Sigmoid colon (tissue), 7 donors: ENCODE data around the gene PPM1E. TPM values are rescaled to one million over a fixed set of nuclear protein-coding genes. Genes with fewer than 3 reads are reported as not detected.

Source experiments
- DNase-seq: peaks from one replicate; pipeline ENCODE4 v3.0.0-alpha.2; 2019
- H3K27ac ChIP-seq, 4 donors: fragments of 200-600 bp; sonication (generic); one replicate each; pipeline ENCODE4 v1.5.1; 2016 to 2019; ENCODE audit warnings: mild to moderate bottlenecking in 1 of 4
- H3K27me3 ChIP-seq, 3 donors: fragments of 200-600 bp; sonication (generic); one replicate each; pipeline ENCODE4 v1.5.1; 2019; ENCODE audit warnings: mild to moderate bottlenecking in 1 of 3
- H3K36me3 ChIP-seq, 4 donors: fragments of 200-600 bp; sonication (generic); one replicate each; pipeline ENCODE4 v1.5.1; 2016 to 2019
- H3K4me1 ChIP-seq, 4 donors: fragments of 200-600 bp; sonication (generic); one replicate each; pipeline ENCODE4 v1.5.1; 2017 to 2019
- H3K4me3 ChIP-seq, 4 donors: fragments of 200-600 bp; sonication (generic); one replicate each; pipeline ENCODE4 v1.5.1; 2017 to 2019; ENCODE audit warnings: mild to moderate bottlenecking in 2 of 4, moderate library complexity in 1 of 4
- H3K9me3 ChIP-seq, 4 donors: fragments of 200-600 bp in 3 of 4; sonication (generic) in 3 of 4; one replicate each; pipeline versions ENCODE4 v1.5.1 to v1.6.1; 2013 to 2019
- EP300 ChIP-seq, 4 donors: sonication (generic); formaldehyde crosslinking; IDR thresholded peaks; one replicate each; pipeline ENCODE4 v1.6.1; 2017; ENCODE audit warnings: antibody characterized with exemption in 4 of 4
- POLR2A ChIP-seq, 2 donors: fragments of 450-650 bp; IDR thresholded peaks; one replicate each; pipeline ENCODE4 v1.6.1; 2016; ENCODE audit warnings: antibody characterized with exemption in 2 of 2, mild to moderate bottlenecking in 2 of 2, moderate library complexity in 2 of 2
- POLR2AphosphoS5 ChIP-seq, 4 donors: sonication (generic); formaldehyde crosslinking; IDR thresholded peaks; one replicate each; pipeline ENCODE4 v1.6.1; 2017; ENCODE audit warnings: antibody characterized with exemption in 4 of 4
- WGBS, 2 donors: extraction: QIAGEN DNeasy Blood & Tissue Kit; methylation state at CpG; one replicate each; pipeline ENCODE4 v1.1.7; 2013; 5-methylcytosine and 5-hydroxymethylcytosine counted together
- intact Hi-C: fragments of 100-400 bp; cut with DNase I; formaldehyde crosslinking; loops from one replicate; pipeline ENCODE4 v1.15.1; 2023
- polyA plus RNA-seq, 3 donors: library from polyadenylated mRNA; stranded (reverse); fragments of 200-250 nt; gene quantifications; one replicate each; pipeline ENCODE4 v1.2.3, GENCODE V29; 2013
- total RNA-seq, 4 donors: library from RNA; depleted of rRNA; stranded (reverse); fragments of >200 nt; gene quantifications; one replicate each; pipeline ENCODE4 v1.1.0, GENCODE V29; 2016
- TF ChIP-seq, protein P1 (sequence below), 4 experiments: fragments of 450-650 bp in 3 of 4; fragments of 200-600 bp in 1 of 4; IDR thresholded peaks; one replicate each; pipeline ENCODE4 v1.5.1; 2016 to 2019; ENCODE audit warnings: antibody characterized with exemption in 4 of 4, mild to moderate bottlenecking in 3 of 4, moderate library complexity in 2 of 4
- donor health status: healthy with polysubstance abuse.
- donor health status: Bipolar disorder and iron deficiency.
- donor health status: healthy.

Gene PPM1E
- total and polyA plus RNA-seq, 7 donors, result 0.16 to 0.55 (median 0.36) TPM; not detected in 2

DNA sequence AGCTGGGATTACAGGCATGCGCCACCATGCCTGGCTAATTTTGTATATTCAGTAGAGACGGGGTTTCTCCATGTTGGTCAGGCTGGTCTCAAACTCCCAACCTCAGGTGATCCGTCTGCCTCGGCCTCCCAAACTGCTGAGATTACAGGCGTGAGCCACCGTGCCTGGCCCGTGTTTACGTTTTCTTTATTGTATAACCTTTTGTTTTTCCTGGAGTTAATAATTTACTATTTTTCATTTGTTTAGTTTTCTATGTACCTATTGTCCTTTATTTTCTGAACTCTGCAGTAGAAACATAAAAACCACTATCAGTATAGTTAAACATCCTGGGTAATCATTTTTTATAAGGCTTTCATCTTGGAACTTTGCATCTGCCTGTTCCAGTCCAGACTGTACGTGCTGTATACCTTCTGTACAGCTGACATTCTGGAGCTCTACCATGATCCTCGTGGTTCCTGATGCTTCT, 73.6 kb downstream of the PPM1E start:
- H3K27ac ChIP-seq, result no peak overlapping the region
- H3K9me3 ChIP-seq, result peaks cover 0 to 3% (median 0%) of the 10 kb centered on the region in 4 donors
- WGBS, 2 donors, result 30 to 70% methylated on average over 10 of the region's 10 CpGs
- no peak overlapping the region for H3K4me3 ChIP-seq
- H3K36me3 ChIP-seq, result no peaks in the 10 kb centered on the region
- TF ChIP-seq POLR2AphosphoS5 (IDR thresholded peaks at IDR 0.05), result no peak
- no peak for TF ChIP-seq EP300 (IDR thresholded peaks at IDR 0.05)
- TF ChIP-seq, protein P1, sequence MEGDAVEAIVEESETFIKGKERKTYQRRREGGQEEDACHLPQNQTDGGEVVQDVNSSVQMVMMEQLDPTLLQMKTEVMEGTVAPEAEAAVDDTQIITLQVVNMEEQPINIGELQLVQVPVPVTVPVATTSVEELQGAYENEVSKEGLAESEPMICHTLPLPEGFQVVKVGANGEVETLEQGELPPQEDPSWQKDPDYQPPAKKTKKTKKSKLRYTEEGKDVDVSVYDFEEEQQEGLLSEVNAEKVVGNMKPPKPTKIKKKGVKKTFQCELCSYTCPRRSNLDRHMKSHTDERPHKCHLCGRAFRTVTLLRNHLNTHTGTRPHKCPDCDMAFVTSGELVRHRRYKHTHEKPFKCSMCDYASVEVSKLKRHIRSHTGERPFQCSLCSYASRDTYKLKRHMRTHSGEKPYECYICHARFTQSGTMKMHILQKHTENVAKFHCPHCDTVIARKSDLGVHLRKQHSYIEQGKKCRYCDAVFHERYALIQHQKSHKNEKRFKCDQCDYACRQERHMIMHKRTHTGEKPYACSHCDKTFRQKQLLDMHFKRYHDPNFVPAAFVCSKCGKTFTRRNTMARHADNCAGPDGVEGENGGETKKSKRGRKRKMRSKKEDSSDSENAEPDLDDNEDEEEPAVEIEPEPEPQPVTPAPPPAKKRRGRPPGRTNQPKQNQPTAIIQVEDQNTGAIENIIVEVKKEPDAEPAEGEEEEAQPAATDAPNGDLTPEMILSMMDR (IDR thresholded peaks at IDR 0.05), result no peak
- no peak for TF ChIP-seq POLR2A (IDR thresholded peaks at IDR 0.05)
- no peak for DNase-seq
- no peaks in the 10 kb centered on the region for H3K27me3 ChIP-seq
- intact Hi-C loops, result no loop called here
- H3K4me1 ChIP-seq, result no peaks in the 10 kb centered on the region

DNA sequence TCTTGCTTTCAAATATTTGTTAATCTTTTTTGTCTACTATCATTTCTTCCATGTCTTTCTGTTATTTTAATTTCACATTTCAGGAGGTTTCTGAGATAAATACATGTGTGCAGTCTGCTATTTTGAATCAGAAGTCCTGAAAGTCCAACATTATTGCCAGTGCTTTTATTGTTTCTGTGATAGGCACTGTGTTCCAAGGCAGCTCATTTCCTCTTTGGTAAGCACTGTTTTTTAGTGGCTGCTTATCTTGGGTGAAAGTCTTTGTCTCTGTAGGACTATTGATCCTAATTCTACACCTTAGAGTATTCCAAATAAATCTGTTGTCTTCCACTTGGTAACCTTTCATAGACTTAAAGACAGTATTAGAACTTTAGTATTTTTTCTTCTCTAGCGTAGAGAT, 76.1 kb downstream of the PPM1E start:
- TF ChIP-seq, protein P1 (IDR thresholded peaks at IDR 0.05), result no peak
- no peak for TF ChIP-seq EP300 (IDR thresholded peaks at IDR 0.05)
- TF ChIP-seq POLR2AphosphoS5 (IDR thresholded peaks at IDR 0.05), result no peak
- no peak for TF ChIP-seq POLR2A (IDR thresholded peaks at IDR 0.05)
- H3K9me3 ChIP-seq, result peaks cover 0 to 3% (median 0%) of the 10 kb centered on the region in 4 donors
- intact Hi-C loops, result no loop called here
- DNase-seq, result no peak
- H3K27ac ChIP-seq, result no peak overlapping the region
- no peaks in the 10 kb centered on the region for H3K36me3 ChIP-seq
- H3K4me3 ChIP-seq, result no peak overlapping the region
- no peaks in the 10 kb centered on the region for H3K27me3 ChIP-seq
- WGBS, 2 donors, result 93 to 94% methylated on average over 1 of the region's 1 CpG
- no peaks in the 10 kb centered on the region for H3K4me1 ChIP-seq

DNA sequence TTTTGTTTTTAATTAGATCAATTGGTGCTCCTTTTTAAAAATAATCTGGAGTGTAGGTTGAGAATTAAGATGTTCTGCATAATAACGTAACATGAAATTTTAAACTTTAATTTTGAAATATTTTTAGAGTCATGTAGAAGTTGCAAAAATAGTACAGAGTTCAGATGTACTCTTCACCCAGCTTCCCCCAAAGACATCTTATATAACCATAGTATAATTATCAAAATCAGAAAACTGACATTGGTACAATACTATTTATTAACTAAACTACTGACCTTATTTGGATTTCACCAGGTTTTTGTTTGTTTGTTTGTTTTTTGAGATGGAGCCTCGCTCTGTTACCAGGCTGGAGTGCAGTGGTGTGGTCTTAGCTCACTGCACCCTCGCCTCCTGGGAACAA, 76.9 kb downstream of the PPM1E start:
- no peaks in the 10 kb centered on the region for H3K27me3 ChIP-seq
- H3K27ac ChIP-seq, result no peak overlapping the region
- intact Hi-C loops, result no loop called here
- no peak for DNase-seq
- H3K4me1 ChIP-seq, result no peaks in the 10 kb centered on the region
- TF ChIP-seq POLR2A (IDR thresholded peaks at IDR 0.05), result no peak
- TF ChIP-seq EP300 (IDR thresholded peaks at IDR 0.05), result no peak
- TF ChIP-seq POLR2AphosphoS5 (IDR thresholded peaks at IDR 0.05), result no peak
- TF ChIP-seq, protein P1 (IDR thresholded peaks at IDR 0.05), result no peak
- 94 to 95% methylated on average over 3 of the region's 3 CpGs for WGBS, 2 donors
- no peak overlapping the region for H3K4me3 ChIP-seq
- no peaks in the 10 kb centered on the region for H3K36me3 ChIP-seq
- H3K9me3 ChIP-seq, result peaks cover 0 to 3% (median 0%) of the 10 kb centered on the region in 4 donors

DNA sequence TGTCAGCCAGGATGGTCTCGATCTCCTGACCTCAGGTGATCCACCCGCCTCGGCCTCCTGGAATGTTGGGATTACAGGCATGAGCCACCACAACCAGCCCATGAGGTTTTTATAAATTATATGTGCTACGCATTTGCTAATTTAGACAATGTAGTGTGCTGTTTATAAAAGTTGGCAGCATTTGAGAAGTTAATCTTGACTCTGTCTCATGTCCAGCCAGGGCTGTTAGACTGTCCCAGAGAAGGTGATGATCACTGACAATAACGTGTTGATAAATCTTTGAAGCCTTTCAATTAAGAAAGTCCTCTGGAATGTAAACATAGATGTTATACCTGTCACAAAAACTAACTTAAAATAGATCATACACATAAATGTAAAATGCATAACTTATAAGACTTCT, 82.0 kb downstream of the PPM1E start:
- no peaks in the 10 kb centered on the region for H3K4me1 ChIP-seq
- no peaks in the 10 kb centered on the region for H3K36me3 ChIP-seq
- H3K27me3 ChIP-seq, result no peaks in the 10 kb centered on the region
- intact Hi-C loops, result no loop called here
- no peak for DNase-seq
- WGBS, 2 donors, result 85 to 89% methylated on average over 5 of the region's 5 CpGs
- no peak overlapping the region for H3K27ac ChIP-seq
- H3K4me3 ChIP-seq, result no peak overlapping the region
- TF ChIP-seq POLR2AphosphoS5 (IDR thresholded peaks at IDR 0.05) (no peak), POLR2A (IDR thresholded peaks at IDR 0.05) (no peak), EP300 (IDR thresholded peaks at IDR 0.05) (no peak)
- TF ChIP-seq, protein P1 (IDR thresholded peaks at IDR 0.05), result no peak
- peaks cover 0 to 3% (median 0%) of the 10 kb centered on the region in 4 donors for H3K9me3 ChIP-seq
